MM.1S (cell line): Measurements from ENCODE around the gene SAMHD1.

ENCODE experiments used
- EZH2phosphoT487 ChIP-seq: fragments of 300-600 bp; sonication (generic); IDR thresholded peaks from 2 replicates; pipeline ENCODE4 v1.6.1; 2018; ENCODE audit warnings: antibody characterized with exemption, low read length
- TF ChIP-seq, protein P1 (sequence below): fragments of 300-600 bp; sonication (generic); IDR thresholded peaks from 2 replicates; pipeline ENCODE4 v1.5.1; 2016; ENCODE audit warnings: antibody characterized with exemption, low read length, mixed read lengths

DNA sequence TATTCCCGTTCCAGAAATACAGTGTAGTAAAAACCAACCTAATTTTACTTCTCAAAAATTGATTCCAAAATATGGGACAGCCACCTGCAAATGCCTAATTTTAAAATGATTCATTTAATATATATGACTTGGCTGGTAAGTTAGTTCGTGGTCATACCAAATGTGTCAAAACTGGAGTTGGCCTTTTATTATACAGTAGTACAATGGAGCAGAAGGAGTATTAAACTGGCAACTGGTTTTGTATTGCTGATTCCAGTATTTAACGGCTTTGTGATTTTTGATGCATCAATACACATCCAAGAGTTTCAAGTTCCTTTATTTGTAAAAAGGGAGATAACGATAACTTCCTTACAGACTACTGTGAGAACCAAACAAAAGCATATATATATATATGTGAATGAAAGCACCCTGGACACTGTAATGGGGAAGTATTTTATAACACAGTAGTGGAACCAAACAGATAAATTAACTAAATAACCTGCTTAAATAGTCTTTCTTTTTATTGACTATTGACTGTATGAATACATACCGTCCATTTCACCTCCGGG, 24.8 kb downstream of the SAMHD1 start:
- TF ChIP-seq, protein P1, sequence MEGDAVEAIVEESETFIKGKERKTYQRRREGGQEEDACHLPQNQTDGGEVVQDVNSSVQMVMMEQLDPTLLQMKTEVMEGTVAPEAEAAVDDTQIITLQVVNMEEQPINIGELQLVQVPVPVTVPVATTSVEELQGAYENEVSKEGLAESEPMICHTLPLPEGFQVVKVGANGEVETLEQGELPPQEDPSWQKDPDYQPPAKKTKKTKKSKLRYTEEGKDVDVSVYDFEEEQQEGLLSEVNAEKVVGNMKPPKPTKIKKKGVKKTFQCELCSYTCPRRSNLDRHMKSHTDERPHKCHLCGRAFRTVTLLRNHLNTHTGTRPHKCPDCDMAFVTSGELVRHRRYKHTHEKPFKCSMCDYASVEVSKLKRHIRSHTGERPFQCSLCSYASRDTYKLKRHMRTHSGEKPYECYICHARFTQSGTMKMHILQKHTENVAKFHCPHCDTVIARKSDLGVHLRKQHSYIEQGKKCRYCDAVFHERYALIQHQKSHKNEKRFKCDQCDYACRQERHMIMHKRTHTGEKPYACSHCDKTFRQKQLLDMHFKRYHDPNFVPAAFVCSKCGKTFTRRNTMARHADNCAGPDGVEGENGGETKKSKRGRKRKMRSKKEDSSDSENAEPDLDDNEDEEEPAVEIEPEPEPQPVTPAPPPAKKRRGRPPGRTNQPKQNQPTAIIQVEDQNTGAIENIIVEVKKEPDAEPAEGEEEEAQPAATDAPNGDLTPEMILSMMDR = no peak
- no peak for TF ChIP-seq EZH2phosphoT487
